ENCODE measurements around the gene SERPINI1.

The SERPINI1 gene

DNA sequence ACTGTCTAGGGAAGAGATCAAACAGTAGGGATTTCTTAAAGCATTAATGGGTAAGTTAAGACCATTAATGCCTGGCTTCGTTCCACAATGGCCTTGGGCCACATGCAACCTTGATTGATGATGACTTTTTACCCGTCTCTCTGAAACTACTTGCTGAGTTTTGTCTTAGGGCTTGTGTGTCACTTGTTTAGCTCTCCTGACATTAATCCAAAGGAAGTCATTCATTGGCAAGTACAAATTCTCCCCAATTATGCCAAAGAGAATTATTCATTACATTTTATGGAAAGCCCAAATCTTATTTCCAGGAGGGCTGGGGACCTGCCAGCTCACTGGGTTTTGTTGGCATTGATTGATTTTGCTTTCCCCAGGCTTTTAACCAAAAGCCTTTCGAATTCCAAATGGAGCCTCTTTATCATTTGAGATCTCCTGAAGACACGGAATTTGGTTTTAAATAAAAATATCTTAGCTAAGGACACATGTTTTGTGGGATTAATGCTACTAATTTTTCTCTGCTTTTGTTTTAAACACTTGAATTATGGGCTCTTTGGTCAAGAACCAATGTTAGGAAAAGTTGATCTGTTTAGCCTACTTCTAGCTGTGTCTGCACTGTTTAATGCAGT lies 40.7 kb downstream of the SERPINI1 start:
- TF ChIP-seq, protein P1, sequence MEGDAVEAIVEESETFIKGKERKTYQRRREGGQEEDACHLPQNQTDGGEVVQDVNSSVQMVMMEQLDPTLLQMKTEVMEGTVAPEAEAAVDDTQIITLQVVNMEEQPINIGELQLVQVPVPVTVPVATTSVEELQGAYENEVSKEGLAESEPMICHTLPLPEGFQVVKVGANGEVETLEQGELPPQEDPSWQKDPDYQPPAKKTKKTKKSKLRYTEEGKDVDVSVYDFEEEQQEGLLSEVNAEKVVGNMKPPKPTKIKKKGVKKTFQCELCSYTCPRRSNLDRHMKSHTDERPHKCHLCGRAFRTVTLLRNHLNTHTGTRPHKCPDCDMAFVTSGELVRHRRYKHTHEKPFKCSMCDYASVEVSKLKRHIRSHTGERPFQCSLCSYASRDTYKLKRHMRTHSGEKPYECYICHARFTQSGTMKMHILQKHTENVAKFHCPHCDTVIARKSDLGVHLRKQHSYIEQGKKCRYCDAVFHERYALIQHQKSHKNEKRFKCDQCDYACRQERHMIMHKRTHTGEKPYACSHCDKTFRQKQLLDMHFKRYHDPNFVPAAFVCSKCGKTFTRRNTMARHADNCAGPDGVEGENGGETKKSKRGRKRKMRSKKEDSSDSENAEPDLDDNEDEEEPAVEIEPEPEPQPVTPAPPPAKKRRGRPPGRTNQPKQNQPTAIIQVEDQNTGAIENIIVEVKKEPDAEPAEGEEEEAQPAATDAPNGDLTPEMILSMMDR (IDR thresholded peaks at IDR 0.05; ENCODE audit: low read depth, low read length, missing control alignments) = no peak
- H3K4me3 ChIP-seq (ENCODE audit: low read depth, low read length) = no peak overlapping the region
- in situ Hi-C loops (cut with HindIII; ENCODE audit: low sequenced_read_pairs) = no loop called here
- no peak for DNase-seq (ENCODE audit: low read depth)

DNA sequence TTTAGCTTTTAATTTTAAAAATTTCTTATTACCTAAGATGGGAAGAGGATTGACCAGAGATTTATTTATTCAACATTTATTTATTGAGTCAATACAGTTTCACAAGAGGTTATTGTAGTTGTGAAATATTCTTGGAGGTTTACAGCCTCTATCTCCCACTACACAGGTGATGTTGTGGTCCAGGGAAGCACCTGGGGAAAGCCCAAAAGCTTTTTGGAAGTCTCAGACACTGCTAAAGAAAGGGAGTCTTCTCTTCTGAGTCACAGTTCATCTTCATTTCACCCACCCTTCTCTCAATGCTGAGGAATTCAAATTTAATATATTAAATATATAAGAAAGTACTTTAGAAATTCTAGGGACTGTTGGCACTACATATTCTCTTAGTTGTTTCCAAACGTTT lies 41.8 kb downstream of the SERPINI1 start:
- in situ Hi-C loops (cut with HindIII; ENCODE audit: low sequenced_read_pairs) = no loop called here
- DNase-seq (ENCODE audit: low read depth) = no peak
- H3K4me3 ChIP-seq (ENCODE audit: low read depth, low read length) = no peak overlapping the region
- TF ChIP-seq, protein P1 (IDR thresholded peaks at IDR 0.05; ENCODE audit: low read depth, low read length, missing control alignments) = no peak

GRCh38 chr3:167780214-167780883 lies 44.8 kb downstream of the SERPINI1 start:
- in situ Hi-C loops (cut with HindIII; ENCODE audit: low sequenced_read_pairs) = no loop called here
- no peak for DNase-seq (ENCODE audit: low read depth)
- no peak overlapping the region for H3K4me3 ChIP-seq (ENCODE audit: low read depth, low read length)
- TF ChIP-seq, protein P1 (IDR thresholded peaks at IDR 0.05; ENCODE audit: low read depth, low read length, missing control alignments) = no peak

- in situ Hi-C loops (cut with HindIII; ENCODE audit: low sequenced_read_pairs) = no loop called here
Measured at GRCh38 chr3:167783781-167784180, 48.3 kb downstream of the SERPINI1 start.

GRCh38 chr3:167785790-167786189 lies 50.3 kb downstream of the SERPINI1 start:
- in situ Hi-C loops (cut with HindIII; ENCODE audit: low sequenced_read_pairs) = no loop called here
- no peak overlapping the region for H3K4me3 ChIP-seq (ENCODE audit: low read depth, low read length)
- no peak for DNase-seq (ENCODE audit: low read depth)
- TF ChIP-seq, protein P1 (IDR thresholded peaks at IDR 0.05; ENCODE audit: low read depth, low read length, missing control alignments) = no peak

More at GRCh38 chr3:167783781-167784180, 48.3 kb downstream of the SERPINI1 start:
- no peak overlapping the region for H3K4me3 ChIP-seq (ENCODE audit: low read depth, low read length)
- TF ChIP-seq, protein P1 (IDR thresholded peaks at IDR 0.05; ENCODE audit: low read depth, low read length, missing control alignments) = no peak
- DNase-seq (ENCODE audit: low read depth) = peak; percentile 9

DNA sequence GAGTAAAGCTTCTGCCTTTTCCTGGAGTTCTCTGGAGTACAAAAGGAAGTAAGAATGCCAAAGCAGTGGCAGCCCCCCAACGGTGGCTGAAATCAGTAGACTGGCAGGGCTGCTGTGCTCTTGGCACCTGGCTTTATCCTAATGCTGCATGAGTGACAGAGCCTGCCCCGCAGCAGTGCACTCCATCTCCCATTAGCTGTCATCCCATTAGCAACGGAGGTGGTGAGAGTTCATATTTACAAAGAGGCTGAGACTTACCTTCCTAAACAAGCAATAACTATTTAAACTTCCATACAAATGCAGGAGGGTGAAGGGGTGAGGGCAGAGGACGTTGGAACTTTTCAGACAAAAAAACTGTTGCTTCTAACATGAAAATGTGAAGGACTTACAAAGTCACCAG lies 51.9 kb downstream of the SERPINI1 start:
- in situ Hi-C loops (cut with HindIII; ENCODE audit: low sequenced_read_pairs) = no loop called here
- no peak overlapping the region for H3K4me3 ChIP-seq (ENCODE audit: low read depth, low read length)
- DNase-seq (ENCODE audit: low read depth) = no peak
- TF ChIP-seq, protein P1 (IDR thresholded peaks at IDR 0.05; ENCODE audit: low read depth, low read length, missing control alignments) = no peak
